ENCODE measurements around the gene CHM. TPM values are rescaled to one million over a fixed set of nuclear protein-coding genes. Genes with fewer than 3 reads are reported as not detected.
A peak's percentile ranks its signal among the peaks of the same experiment; 100 is the strongest.

CHM gene
- total and polyA plus RNA-seq, 2 experiments from 2014 or later, result 11.6 to 24.8 TPM

DNA sequence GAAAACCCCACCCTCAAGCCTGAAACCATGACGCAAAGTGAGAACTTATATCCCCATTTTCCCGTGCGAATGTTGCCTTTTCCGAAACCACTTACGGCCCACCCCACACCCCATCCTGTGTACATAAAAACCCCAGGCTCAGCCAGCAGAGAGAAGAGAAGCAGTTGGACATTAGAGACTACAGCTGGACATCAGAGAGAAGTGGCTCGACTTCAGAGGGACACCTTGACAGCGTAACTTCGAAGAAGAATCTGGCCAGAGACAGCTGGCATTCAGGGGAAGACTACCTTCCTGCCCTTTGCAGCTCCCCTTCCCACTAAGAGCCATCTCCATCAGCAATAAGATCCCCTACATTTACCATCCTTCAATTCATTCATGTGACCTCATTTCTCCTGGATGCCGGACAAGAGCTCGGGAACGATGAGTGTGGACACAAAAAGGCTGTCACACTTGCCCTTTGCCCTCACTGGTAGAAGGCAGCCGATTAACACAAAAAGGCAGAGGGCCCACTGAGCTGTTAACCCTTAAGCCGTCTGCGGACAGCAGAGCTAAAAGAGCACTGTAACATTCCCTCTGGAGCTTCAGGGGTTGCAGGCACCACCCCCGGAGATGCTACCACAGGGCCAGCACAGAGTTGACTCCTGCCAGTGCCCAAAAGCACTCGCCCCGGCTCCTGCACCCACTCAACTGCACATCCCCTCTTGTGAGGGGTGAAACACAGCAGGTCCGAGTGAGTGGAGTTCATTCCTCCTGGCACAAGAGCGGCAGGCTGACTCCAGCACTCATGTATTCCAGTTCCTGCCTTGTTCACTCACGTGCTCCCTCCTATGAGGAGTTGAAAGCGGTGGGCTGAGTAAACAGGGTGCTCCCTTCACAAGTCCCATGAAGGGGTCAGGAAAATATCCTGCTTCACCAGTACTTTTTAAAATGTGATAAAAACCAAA, 7.5 kb downstream of the CHM start:
- Histone ChIP-seq H3K36me3 (replicated peaks; ENCODE audit: insufficient read depth, low read depth) (no peaks in the 10 kb centered on the region), H3K9me2 (replicated peaks; ENCODE audit: insufficient read depth) (no peaks in the 10 kb centered on the region), H3K9me3 (ENCODE audit: low read depth) (no peaks in the 10 kb centered on the region), H3K27me3 (no peaks in the 10 kb centered on the region), H3K27ac (peak overlapping the region; percentile 40), H3K4me3 (no peak overlapping the region), H4K20me1 (ENCODE audit: insufficient read depth, poor library complexity, severe bottlenecking) (no peaks in the 10 kb centered on the region), H3K79me2 (peaks cover 59% of the 10 kb centered on the region), H3K4me2 (peak overlapping the region; percentile 56), H2AFZ (no peak overlapping the region), H3K4me1 (ENCODE audit: insufficient read depth) (no peaks in the 10 kb centered on the region)
- DNase-seq (ENCODE audit: low spot score), result peak; percentile 12
- TF ChIP-seq, protein P1, sequence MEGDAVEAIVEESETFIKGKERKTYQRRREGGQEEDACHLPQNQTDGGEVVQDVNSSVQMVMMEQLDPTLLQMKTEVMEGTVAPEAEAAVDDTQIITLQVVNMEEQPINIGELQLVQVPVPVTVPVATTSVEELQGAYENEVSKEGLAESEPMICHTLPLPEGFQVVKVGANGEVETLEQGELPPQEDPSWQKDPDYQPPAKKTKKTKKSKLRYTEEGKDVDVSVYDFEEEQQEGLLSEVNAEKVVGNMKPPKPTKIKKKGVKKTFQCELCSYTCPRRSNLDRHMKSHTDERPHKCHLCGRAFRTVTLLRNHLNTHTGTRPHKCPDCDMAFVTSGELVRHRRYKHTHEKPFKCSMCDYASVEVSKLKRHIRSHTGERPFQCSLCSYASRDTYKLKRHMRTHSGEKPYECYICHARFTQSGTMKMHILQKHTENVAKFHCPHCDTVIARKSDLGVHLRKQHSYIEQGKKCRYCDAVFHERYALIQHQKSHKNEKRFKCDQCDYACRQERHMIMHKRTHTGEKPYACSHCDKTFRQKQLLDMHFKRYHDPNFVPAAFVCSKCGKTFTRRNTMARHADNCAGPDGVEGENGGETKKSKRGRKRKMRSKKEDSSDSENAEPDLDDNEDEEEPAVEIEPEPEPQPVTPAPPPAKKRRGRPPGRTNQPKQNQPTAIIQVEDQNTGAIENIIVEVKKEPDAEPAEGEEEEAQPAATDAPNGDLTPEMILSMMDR (IDR thresholded peaks at IDR 0.05; ENCODE audit: poor library complexity), result no peak
- TF ChIP-seq EZH2phosphoT487 (IDR thresholded peaks at IDR 0.05; ENCODE audit: low read depth, severe bottlenecking, unreplicated experiment) (no peak), EZH2 (IDR thresholded peaks at IDR 0.05; ENCODE audit: borderline replicate concordance) (no peak)
- WGBS (ENCODE audit: low lambda C conversion rate, missing lambda C conversion rate), result 65% methylated on average over 21 of the region's 21 CpGs

DNA sequence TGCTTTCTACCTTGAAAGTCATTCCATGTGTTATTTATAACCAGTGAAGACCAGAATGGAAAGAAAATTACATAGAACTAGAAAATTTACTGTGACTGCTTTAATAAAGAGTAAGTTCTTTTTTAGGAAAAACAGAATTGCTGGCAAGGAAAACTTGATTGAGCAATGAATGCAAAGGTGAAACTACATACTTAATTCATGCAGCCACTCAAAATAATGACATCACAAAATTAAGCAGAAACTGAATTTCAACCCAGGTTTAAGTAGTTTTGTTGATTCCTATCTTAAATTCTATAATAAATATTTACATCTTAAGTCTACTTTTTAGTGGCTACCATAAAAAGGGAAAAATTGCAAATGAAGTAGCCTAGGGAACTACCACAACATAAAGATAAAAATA, 14.0 kb downstream of the CHM start:
- Histone ChIP-seq H3K36me3 (replicated peaks; ENCODE audit: insufficient read depth, low read depth) (no peaks in the 10 kb centered on the region), H2AFZ (no peak overlapping the region), H3K27me3 (no peaks in the 10 kb centered on the region), H3K9me2 (replicated peaks; ENCODE audit: insufficient read depth) (no peaks in the 10 kb centered on the region), H3K4me3 (no peak overlapping the region), H3K4me1 (ENCODE audit: insufficient read depth) (no peaks in the 10 kb centered on the region), H3K9me3 (ENCODE audit: low read depth) (no peaks in the 10 kb centered on the region), H3K79me2 (peaks cover 30% of the 10 kb centered on the region), H3K27ac (no peak overlapping the region), H3K4me2 (no peak overlapping the region), H4K20me1 (ENCODE audit: insufficient read depth, poor library complexity, severe bottlenecking) (no peaks in the 10 kb centered on the region)
- DNase-seq (ENCODE audit: low spot score), result no peak
- no peak for TF ChIP-seq EZH2phosphoT487 (IDR thresholded peaks at IDR 0.05; ENCODE audit: low read depth, severe bottlenecking, unreplicated experiment)
- TF ChIP-seq EZH2 (IDR thresholded peaks at IDR 0.05; ENCODE audit: borderline replicate concordance), result no peak
- TF ChIP-seq, protein P1 (IDR thresholded peaks at IDR 0.05; ENCODE audit: poor library complexity), result no peak

DNA sequence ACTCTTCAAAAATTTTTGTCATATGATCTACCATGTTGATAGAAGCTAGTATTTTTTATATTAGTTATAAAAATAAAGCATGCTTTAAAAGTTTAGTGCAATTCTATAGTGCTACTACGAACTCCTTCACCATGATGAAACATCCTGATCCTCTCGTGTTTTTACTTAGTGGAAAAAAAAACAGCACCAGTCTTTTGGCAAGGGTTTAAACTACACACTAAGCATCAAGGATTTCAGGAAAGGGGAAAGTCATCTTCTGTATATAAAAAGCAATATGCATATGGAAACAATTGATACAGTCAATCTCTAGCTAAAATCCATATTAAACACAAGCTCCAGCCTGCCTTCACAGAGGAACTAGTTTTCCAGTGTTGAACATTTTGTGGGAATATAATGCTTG, 18.7 kb downstream of the CHM start:
- H4K20me1 ChIP-seq (ENCODE audit: insufficient read depth, poor library complexity, severe bottlenecking), result no peaks in the 10 kb centered on the region
- DNase-seq (ENCODE audit: low spot score), result no peak
- no peak overlapping the region for H3K4me2 ChIP-seq
- H3K9me3 ChIP-seq (ENCODE audit: low read depth), result no peaks in the 10 kb centered on the region
- no peak overlapping the region for H3K27ac ChIP-seq
- 40% methylated on average over 2 of the region's 2 CpGs for WGBS (ENCODE audit: low lambda C conversion rate, missing lambda C conversion rate)
- H3K4me3 ChIP-seq, result no peak overlapping the region
- TF ChIP-seq EZH2phosphoT487 (IDR thresholded peaks at IDR 0.05; ENCODE audit: low read depth, severe bottlenecking, unreplicated experiment) (no peak), EZH2 (IDR thresholded peaks at IDR 0.05; ENCODE audit: borderline replicate concordance) (no peak)
- TF ChIP-seq, protein P1 (IDR thresholded peaks at IDR 0.05; ENCODE audit: poor library complexity), result no peak
- no peak overlapping the region for H2AFZ ChIP-seq
- no peaks in the 10 kb centered on the region for H3K9me2 ChIP-seq (replicated peaks; ENCODE audit: insufficient read depth)
- H3K4me1 ChIP-seq (ENCODE audit: insufficient read depth), result no peaks in the 10 kb centered on the region
- H3K36me3 ChIP-seq (replicated peaks; ENCODE audit: insufficient read depth, low read depth), result no peaks in the 10 kb centered on the region
- peaks cover 15% of the 10 kb centered on the region for H3K79me2 ChIP-seq
- no peaks in the 10 kb centered on the region for H3K27me3 ChIP-seq

Data from hepatocyte (in vitro differentiated cells).